HK-2 (cell line): ENCODE results near the gene IL11.
"Not testable (repeated sequence)": the region's sequence is repeated elsewhere in the genome, so short reads cannot be mapped to it uniquely, and the experiment has no call there.

Source experiments
- DNase-seq: peaks from one replicate; pipeline ENCODE4 v3.0.0-alpha.2; 2018; ENCODE audit not compliant: unreplicated experiment

Gene IL11

GRCh38 chr19:55352040-55352439 is 18.2 kb downstream of the IL11 start:
- DNase-seq, result no peak

DNA sequence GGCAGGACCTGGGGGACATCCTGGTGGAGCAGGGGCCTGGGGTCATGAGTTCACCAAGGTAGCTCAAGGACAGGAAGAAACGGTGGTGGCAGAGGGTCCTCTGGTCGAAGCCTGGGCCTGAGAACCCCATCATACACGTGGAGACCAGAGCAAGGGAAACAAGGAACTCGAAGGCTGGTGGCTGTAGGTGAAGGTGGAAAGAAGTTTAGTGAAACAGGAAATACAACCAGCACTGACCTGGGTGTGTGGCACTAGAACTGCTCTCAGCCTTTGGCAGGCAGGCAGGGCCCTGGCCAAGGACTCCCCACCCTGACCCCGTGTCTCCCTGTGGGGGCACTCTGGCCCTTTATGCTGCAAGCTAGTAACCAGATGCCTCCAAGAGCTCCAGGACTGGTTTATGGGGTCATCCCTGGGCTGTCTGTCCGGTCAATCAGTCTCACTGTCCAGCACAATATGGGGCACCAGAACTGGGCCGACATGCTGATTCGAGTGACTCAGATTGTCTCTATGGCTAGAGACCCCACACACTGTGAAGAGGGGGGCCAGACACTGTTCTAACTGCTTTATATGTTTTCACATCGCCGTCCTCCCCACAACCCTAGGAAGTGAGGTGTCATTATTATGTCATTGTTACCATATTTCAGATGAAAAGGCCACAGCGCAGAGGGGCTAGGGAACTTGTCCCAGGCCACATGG is 19.5 kb downstream of the IL11 start:
- DNase-seq, result no peak

DNA sequence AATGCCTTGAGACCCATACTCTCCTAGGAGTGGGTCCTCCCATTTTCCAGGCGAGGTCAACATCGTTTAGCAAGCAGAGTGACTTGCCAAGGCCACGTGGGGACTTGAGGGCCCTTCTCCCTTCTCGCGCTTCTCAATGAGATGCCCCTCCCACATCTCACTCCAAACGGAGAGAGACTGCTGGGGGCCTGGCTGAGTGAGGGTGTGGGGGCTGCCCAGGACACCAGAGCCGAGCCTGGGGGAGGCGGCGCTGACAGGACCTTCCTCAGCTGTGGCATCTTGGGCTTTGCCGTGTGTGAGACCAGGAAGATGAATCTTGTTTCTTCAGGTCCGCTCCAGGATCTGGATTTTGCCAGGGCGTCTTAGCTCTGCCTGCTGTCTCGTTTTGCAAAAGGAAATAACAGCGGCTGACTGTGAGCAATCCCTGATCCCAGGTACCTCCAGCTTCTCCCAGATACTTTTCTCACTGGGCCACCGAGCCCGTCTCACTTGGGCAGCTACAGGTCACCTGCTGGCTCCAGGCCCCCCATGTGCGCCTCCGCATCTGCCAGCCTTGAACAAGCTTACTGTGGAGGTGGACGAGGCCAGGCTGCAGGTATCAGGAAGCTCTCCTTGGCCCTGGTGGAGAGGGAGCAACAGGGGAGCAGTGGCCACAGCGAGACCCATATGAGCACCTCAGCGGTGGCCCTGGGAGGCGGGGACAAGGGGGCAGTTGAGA is 21.8 kb downstream of the IL11 start:
- no peak for DNase-seq

DNA sequence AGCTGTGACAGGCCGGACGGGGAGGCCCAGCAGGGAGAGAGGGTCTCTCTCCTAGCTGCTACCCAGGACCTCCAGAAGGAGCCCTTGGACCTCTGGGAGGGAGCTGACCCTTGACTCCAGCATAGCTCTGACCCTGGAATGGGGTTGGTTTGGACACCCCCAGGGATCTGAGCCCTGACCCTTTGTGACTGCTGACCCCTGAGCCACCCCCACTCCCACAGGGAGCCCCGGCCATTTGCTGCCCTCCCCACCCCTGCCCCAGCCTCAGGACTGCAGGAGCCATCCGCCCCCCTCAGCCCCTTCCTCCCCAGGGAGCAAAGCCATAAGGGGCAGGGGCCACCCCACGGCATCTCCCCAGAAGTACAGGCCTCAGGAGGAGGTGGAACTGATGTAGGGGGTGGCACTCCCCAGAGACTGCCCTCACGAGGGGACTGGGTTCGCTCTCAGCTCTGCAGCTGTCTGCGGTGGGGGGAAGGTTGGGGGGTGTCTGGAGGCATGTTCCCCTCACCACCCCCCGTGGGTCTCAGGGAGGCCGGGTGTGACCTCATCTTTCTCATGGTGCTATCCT is 22.7 kb downstream of the IL11 start:
- DNase-seq, result no peak

DNA sequence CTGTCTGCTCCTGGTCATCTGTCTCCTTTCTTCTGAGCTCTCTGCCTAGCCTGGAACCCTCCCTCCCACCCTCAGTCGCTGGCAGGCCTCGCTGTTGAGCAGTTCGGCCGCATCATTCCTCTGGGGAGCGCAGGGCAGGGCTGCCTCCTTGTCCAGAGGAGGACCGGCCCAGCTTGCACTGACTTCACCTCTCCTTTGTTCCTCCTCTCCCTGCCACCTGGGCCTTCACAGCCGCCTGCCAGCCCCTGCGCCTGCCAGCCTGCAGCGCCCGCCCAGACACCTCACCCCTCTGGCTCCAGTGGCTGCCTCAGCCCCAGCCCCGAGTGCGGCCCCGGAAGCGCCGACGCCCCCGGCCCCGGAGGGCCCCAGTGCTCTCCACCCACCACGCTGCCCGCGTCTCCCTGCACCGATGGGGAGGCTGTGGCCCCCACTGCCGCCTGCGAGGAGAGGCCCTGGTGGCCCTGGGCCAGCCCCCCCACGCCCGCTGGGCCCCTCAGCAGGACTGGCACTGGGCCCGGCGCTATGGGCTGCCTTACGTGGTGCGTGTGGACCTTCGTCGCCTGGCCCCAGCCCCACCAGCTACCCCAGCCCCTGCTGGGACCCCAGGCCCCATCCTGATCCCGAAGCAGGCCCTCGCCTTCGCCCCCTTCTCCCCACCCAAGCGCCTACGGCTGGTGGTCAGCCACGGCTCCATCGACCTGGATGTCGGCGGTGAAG is 23.4 kb downstream of the IL11 start:
- no peak for DNase-seq

- DNase-seq, result no peak
Measured at GRCh38 chr19:55345818-55346724, 24.2 kb downstream of the IL11 start.

DNA sequence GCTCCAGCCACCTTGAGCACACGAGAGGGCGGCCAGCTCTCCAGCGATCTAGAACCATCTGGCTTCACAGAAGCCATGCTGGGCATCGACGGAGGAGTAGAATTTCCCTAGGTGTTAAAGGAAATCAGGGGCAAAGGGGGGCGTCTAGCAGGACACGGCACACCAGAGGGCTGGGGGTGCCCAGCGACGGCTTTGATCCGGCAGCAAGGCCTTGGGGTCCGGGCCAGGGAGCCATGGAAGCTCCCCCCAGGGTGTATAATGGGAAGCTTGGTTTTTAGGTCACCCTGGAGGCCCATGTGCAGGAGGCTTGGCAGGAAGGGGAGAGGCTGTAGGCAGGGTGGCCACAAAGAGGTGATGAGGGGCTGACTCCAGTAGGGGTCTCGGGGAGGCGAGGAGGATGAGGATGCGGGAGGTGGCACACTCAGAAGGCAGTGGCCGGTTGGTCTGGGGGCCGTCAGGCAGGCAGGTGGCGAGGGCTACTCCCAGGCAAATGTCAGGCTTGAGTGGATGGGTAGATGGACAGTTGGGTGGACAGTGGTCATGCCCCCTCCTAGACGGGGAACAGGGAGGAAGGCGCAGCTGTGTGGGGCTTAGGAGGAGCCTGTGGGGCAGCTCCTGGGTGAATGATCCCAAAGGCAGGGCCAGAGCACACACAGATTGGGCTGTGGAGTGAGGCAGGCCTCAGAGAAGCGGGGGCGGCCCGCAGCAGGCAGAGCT is 25.0 kb downstream of the IL11 start:
- no peak for DNase-seq

- no peak for DNase-seq
Measured at GRCh38 chr19:55344444-55344843, 25.8 kb downstream of the IL11 start.

- no peak for DNase-seq
Measured at GRCh38 chr19:55341595-55342531, 28.4 kb downstream of the IL11 start.

GRCh38 chr19:55341171-55341588 is 29.1 kb downstream of the IL11 start:
- DNase-seq, result peak; percentile 84

- DNase-seq, result peak; percentile 41
Measured at GRCh38 chr19:55340784-55341147, 29.5 kb downstream of the IL11 start.

DNA sequence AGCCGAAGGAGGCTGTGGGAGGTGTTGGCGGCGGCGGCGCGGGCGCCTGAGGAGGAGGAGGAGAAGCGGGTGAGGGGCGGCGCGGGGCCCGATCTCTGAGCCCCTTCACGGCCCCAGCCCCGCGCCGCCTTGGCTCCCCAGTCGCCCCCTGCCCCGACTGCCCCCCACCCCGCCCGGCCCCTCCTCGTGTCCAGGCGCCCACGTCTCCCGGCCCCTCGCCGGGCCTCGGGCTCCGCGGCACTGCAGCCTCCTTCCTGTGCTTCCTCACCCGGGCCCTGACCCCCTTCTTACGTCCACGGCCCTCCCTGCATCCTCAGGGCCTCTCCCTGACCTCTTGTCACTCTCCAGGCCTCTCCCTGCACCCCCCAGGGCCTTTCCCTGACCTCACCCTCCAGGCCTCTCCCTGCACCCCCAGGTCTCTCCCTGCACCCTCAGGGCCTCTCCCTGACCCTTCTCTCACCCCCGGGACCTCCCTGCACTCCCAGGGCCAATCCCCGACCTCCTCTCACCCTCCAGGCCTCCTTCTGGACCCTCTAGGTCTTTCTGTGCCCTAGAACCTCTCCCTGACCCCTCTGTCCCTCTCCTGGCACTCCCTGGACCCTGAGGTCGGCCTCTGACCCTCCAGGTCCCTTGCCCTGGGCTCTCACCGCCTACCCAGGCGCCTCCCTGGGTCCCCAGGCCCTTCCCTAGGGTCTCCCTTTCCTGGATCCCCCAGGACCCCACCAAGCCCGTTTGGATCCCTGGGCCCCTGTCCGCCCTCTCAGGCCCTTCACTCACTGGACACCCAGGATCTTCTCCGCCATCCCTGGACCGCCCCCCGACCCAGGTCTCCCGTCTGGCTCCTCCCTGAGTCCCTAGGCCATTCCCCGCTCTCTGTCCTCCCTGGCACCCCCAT is 30.1 kb downstream of the IL11 start:
- DNase-seq, result no peak

GRCh38 chr19:55339105-55339888 is 31.0 kb downstream of the IL11 start, which contains the start of gene KMT5C:
Gene KMT5C, plus strand, starts transcription at chr19:55339876. Its CDS starts 2,061 bp downstream, at chr19:55341937.
- peak; percentile 100 for DNase-seq

GRCh38 chr19:55336101-55336500 is 34.2 kb downstream of the IL11 start:
- no peak for DNase-seq

DNA sequence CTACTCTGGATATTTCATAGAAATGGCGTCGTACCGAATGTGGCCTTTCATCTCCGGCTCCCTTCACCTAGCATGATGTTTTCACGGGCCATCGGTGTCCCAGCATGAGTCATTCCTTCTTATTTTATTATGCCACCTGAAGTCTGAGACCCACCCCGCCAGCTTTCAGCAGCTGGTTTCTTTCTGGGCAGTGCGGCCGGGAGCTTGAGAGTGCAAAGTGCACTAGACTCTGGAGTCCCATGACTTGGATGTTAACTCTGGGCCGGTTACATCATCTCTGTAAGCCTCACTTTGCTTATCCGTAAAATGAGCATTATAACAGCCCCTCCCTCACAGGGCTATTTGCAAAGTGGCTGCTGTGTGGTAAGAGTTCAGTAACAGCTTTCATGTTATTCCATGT is 36.4 kb downstream of the IL11 start:
- DNase-seq, result no peak

DNA sequence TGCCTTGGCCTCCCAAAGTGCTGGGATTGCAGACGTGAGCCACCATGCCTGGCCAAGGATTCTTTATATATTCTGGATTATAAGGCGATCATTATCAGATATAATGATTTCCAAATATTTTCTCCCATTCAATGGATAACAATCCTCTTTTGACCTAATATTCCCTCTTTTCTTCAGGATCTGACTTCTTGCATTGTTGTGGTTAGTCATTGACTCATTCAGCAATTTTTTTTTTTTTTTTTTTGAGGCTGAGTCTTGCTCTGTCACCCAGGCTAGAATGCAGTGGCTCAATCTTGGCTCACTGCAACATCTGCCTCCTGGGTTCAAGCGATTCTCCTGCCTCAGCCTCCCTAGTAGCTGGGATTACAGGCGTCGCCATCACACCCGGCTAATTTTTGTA is 40.5 kb downstream of the IL11 start:
- DNase-seq, result not testable (repeated sequence)

GRCh38 chr19:55328774-55329318 is 41.4 kb downstream of the IL11 start:
- not testable (repeated sequence) for DNase-seq
